ENCODE data around the gene EIF5.

- TF ChIP-seq, protein P1, sequence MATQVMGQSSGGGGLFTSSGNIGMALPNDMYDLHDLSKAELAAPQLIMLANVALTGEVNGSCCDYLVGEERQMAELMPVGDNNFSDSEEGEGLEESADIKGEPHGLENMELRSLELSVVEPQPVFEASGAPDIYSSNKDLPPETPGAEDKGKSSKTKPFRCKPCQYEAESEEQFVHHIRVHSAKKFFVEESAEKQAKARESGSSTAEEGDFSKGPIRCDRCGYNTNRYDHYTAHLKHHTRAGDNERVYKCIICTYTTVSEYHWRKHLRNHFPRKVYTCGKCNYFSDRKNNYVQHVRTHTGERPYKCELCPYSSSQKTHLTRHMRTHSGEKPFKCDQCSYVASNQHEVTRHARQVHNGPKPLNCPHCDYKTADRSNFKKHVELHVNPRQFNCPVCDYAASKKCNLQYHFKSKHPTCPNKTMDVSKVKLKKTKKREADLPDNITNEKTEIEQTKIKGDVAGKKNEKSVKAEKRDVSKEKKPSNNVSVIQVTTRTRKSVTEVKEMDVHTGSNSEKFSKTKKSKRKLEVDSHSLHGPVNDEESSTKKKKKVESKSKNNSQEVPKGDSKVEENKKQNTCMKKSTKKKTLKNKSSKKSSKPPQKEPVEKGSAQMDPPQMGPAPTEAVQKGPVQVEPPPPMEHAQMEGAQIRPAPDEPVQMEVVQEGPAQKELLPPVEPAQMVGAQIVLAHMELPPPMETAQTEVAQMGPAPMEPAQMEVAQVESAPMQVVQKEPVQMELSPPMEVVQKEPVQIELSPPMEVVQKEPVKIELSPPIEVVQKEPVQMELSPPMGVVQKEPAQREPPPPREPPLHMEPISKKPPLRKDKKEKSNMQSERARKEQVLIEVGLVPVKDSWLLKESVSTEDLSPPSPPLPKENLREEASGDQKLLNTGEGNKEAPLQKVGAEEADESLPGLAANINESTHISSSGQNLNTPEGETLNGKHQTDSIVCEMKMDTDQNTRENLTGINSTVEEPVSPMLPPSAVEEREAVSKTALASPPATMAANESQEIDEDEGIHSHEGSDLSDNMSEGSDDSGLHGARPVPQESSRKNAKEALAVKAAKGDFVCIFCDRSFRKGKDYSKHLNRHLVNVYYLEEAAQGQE (IDR thresholded peaks at IDR 0.05; ENCODE audit: insufficient read depth in 1 of 2, low read depth in 2 of 2, low read length in 2 of 2), result no peak
- TF ChIP-seq POLR2AphosphoS5 (IDR thresholded peaks at IDR 0.05; ENCODE audit: low read depth, low read length) (no peak), TAF1 (IDR thresholded peaks at IDR 0.05; ENCODE audit: borderline replicate concordance, insufficient read depth, low read length) (no peak), SIN3A (IDR thresholded peaks at IDR 0.05; ENCODE audit: borderline replicate concordance, insufficient read depth, low read length) (no peak)
Observed at GRCh38 chr14:103318750-103319419, 15.2 kb upstream of the EIF5 start.
